D341Med (cell line): ENCODE measurements around the gene COL9A2.

ENCODE experiments used
- DNase-seq: peaks from one replicate; pipeline ENCODE4 v3.0.0; 2012; ENCODE audit warnings: low spot score

The COL9A2 gene

GRCh38 chr1:40318476-40318875 is 1.4 kb upstream of the COL9A2 start:
- no peak for DNase-seq

GRCh38 chr1:40317394-40318074 is 448 bp upstream of the COL9A2 start:
- no peak for DNase-seq

GRCh38 chr1:40315795-40316594 is 1.1 kb downstream of the COL9A2 start:
- no peak for DNase-seq

GRCh38 chr1:40315239-40315794 is 1.8 kb downstream of the COL9A2 start:
- peak; percentile 85 for DNase-seq

- DNase-seq: no peak
Measured at GRCh38 chr1:40314721-40315238, 2.3 kb downstream of the COL9A2 start.

- no peak for DNase-seq
Measured at GRCh38 chr1:40313958-40314720, 2.9 kb downstream of the COL9A2 start.

GRCh38 chr1:40313329-40313957 is 3.6 kb downstream of the COL9A2 start:
- DNase-seq: no peak

GRCh38 chr1:40312238-40313205 is 4.6 kb downstream of the COL9A2 start:
- no peak for DNase-seq

GRCh38 chr1:40311692-40312091 is 5.4 kb downstream of the COL9A2 start:
- DNase-seq: no peak

GRCh38 chr1:40310983-40311642 is 6.0 kb downstream of the COL9A2 start:
- no peak for DNase-seq

GRCh38 chr1:40310129-40310461 is 7.0 kb downstream of the COL9A2 start:
- no peak for DNase-seq

- DNase-seq: no peak
Measured at GRCh38 chr1:40309374-40310128, 7.5 kb downstream of the COL9A2 start.

- no peak for DNase-seq
Measured at GRCh38 chr1:40308036-40308727, 8.9 kb downstream of the COL9A2 start.

- DNase-seq: no peak
Measured at GRCh38 chr1:40307186-40307585, 9.9 kb downstream of the COL9A2 start.

GRCh38 chr1:40306296-40306695 is 10.8 kb downstream of the COL9A2 start:
- no peak for DNase-seq

GRCh38 chr1:40305871-40306270 is 11.2 kb downstream of the COL9A2 start:
- DNase-seq: no peak

GRCh38 chr1:40305451-40305850 is 11.6 kb downstream of the COL9A2 start:
- DNase-seq: no peak

- DNase-seq: no peak
Measured at GRCh38 chr1:40303790-40304189, 13.3 kb downstream of the COL9A2 start.
